ENCODE measurements around the gene ZSCAN10. TPM values are rescaled to one million over a fixed set of nuclear protein-coding genes. Genes with fewer than 3 reads are reported as not detected.
A peak's percentile ranks its signal among the peaks of the same experiment; 100 is the strongest.

The ZSCAN10 gene
- total and polyA plus RNA-seq, 2 donors (not counting 3 experiments of a cell fraction or from before 2014, with no cell fraction given): not detected

DNA sequence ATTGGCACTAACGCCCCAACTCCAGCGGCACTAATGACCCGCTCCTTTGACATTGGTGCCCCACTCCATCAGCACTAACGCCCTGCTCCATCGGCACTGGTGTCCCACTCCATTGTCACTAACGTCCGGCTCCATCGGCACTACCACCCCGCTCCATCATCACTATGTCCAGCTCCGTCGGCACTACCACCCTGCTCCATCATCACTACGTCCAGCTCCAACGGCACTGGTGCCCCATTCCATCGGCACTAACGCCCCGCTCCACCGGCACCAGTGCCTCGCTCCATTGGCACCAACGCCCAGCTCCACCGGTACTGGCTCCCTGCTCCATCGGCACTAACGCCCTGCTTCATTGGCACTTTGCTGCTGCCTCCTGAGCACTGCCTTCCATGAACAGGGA lies 43.2 kb upstream of the ZSCAN10 start:
- no peak overlapping the region for H2AFZ ChIP-seq (ENCODE audit: low read depth, low read length)
- TF ChIP-seq JUN (IDR thresholded peaks at IDR 0.05; ENCODE audit: borderline replicate concordance, insufficient read depth, insufficient read length, low read depth) (no peak), GATA2 (IDR thresholded peaks at IDR 0.05; ENCODE audit: insufficient read depth, insufficient read length, low read depth, low read length) (no peak), EZH2 (IDR thresholded peaks at IDR 0.05; ENCODE audit: borderline replicate concordance, low read depth, low read length, severe bottlenecking) (no peak), MYC (IDR thresholded peaks at IDR 0.05; ENCODE audit: low read depth, low read length) (no peak)
- TF ChIP-seq, protein P1, sequence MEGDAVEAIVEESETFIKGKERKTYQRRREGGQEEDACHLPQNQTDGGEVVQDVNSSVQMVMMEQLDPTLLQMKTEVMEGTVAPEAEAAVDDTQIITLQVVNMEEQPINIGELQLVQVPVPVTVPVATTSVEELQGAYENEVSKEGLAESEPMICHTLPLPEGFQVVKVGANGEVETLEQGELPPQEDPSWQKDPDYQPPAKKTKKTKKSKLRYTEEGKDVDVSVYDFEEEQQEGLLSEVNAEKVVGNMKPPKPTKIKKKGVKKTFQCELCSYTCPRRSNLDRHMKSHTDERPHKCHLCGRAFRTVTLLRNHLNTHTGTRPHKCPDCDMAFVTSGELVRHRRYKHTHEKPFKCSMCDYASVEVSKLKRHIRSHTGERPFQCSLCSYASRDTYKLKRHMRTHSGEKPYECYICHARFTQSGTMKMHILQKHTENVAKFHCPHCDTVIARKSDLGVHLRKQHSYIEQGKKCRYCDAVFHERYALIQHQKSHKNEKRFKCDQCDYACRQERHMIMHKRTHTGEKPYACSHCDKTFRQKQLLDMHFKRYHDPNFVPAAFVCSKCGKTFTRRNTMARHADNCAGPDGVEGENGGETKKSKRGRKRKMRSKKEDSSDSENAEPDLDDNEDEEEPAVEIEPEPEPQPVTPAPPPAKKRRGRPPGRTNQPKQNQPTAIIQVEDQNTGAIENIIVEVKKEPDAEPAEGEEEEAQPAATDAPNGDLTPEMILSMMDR (IDR thresholded peaks at IDR 0.05; ENCODE audit: extremely low read depth in 1 of 2, insufficient read depth in 1 of 2, low read depth in 1 of 2, low read length in 2 of 2): no peak
- TF ChIP-seq, protein P2, sequence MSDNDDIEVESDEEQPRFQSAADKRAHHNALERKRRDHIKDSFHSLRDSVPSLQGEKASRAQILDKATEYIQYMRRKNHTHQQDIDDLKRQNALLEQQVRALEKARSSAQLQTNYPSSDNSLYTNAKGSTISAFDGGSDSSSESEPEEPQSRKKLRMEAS (IDR thresholded peaks at IDR 0.05; ENCODE audit: insufficient read depth, insufficient read length): no peak
- H3K27ac ChIP-seq (ENCODE audit: insufficient read depth, low read depth, low read length): no peak overlapping the region
- H3K79me2 ChIP-seq (ENCODE audit: control insufficient read depth, insufficient read depth, low read length): no peaks in the 10 kb centered on the region
- ChIA-PET POLR2A (no interaction called here), CTCF (no interaction called here)
- no peaks in the 10 kb centered on the region for H3K9me1 ChIP-seq (replicated peaks; ENCODE audit: control insufficient read depth, extremely low read depth, insufficient read depth, low read length)
- H3K9ac ChIP-seq (replicated peaks; ENCODE audit: extremely low read depth, insufficient read depth, low read length): no peak overlapping the region
- dilution Hi-C loops (cut with MboI; ENCODE audit: extremely low pct_ligation_motif_present, low sequenced_read_pairs) (no loop called here), intact Hi-C loops (cut with micrococcal nuclease) (no loop called here)
- H4K20me1 ChIP-seq (replicated peaks; ENCODE audit: control insufficient read depth, extremely low read depth, insufficient read depth, low read length): no peaks in the 10 kb centered on the region
- DNase-seq (ENCODE audit: low read depth, low spot score) (no peak), FAIRE-seq (no peak)
- no peak overlapping the region for H3K4me2 ChIP-seq (ENCODE audit: insufficient read depth, low read length)
- no peaks in the 10 kb centered on the region for H3K9me3 ChIP-seq (replicated peaks; ENCODE audit: control insufficient read depth, insufficient read depth, low read length)
- H3K27me3 ChIP-seq (ENCODE audit: control insufficient read depth in 2 of 2, insufficient read depth in 2 of 2, low read length in 2 of 2): no peaks in the 10 kb centered on the region
- H3K36me3 ChIP-seq (ENCODE audit: control insufficient read depth in 2 of 2, extremely low read depth in 1 of 2, insufficient read depth in 2 of 2, low read length in 2 of 2): peaks cover 0 to 8% of the 10 kb centered on the region in 2 experiments
- H3K4me1 ChIP-seq (ENCODE audit: control insufficient read depth, extremely low read depth, insufficient read depth, low read length): no peaks in the 10 kb centered on the region
- no peak overlapping the region for H3K4me3 ChIP-seq (replicated peaks in 1 of 3; ENCODE audit: insufficient read depth in 1 of 3, low read depth in 1 of 3, low read length in 3 of 3)
- BruUV-seq (replicated peaks): TSS peak; percentile 49
